ENCODE measurements around the gene SLC7A1. TPM values are rescaled to one million over a fixed set of nuclear protein-coding genes. Genes with fewer than 3 reads are reported as not detected.

Gene SLC7A1
- total and polyA plus RNA-seq, 2 of the 13 experiments (the other 11 are each of a cell fraction or from before 2014, with no cell fraction given): 14.5 to 15.3 TPM

- no peak for TF ChIP-seq ZBTB7B (CRISPR knock-in tag; IDR thresholded peaks at IDR 0.05)
- no peak for TF ChIP-seq CBX1 (IDR thresholded peaks at IDR 0.05; ENCODE audit: low read depth)
- TF ChIP-seq FOXO4 (CRISPR knock-in tag; conservative IDR thresholded peaks at IDR 0.05): no peak
- no peak for TF ChIP-seq PRDM10 (CRISPR knock-in tag; IDR thresholded peaks at IDR 0.05; ENCODE audit: low read depth)
- TF ChIP-seq ELF4 (CRISPR knock-in tag; IDR thresholded peaks at IDR 0.05; ENCODE audit: borderline replicate concordance): no peak
- no peak for TF ChIP-seq NR3C1 (CRISPR knock-in tag; IDR thresholded peaks at IDR 0.05)
- no peak for TF ChIP-seq NKX3-1 (CRISPR knock-in tag; IDR thresholded peaks at IDR 0.05)
Measured at GRCh38 chr13:29480893-29481525, 114.5 kb downstream of the SLC7A1 start (continued).
